WTC11 (cell line): Measurements from ENCODE around the gene TPTE2.

Experiments used
- ZNF263 ChIP-seq: sonication (generic); formaldehyde crosslinking; IDR thresholded peaks from 2 replicates; pipeline ENCODE4 v1.8.1; 2022; ENCODE audit warnings: low read depth, mild to moderate bottlenecking, moderate library complexity, missing genetic modification reagents
- TF ChIP-seq, protein P1 (sequence below): fragments of 200-600 bp; IDR thresholded peaks from 2 replicates; pipeline ENCODE4 v1.8.0; 2022; ENCODE audit warnings: antibody characterized with exemption

DNA sequence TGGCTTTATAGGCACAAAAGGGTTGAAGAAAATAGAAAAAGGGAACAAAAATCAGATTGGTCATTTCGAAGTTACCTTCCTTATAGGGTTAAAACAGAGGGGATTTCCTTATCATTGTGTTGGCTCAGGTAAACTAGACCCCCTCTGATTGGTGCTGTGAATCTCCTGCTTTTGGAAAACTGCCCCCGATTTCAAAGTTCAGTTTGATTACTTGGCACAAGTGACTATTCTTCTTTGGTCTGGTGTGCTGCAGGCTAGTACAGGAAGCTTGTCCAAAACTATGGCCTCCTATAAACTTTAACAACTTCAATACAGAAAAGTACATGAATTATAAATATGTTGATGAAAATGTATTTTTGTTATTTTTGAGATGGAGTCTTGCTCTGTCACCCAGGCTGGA is 13.9 kb upstream of the TPTE2 start:
- TF ChIP-seq, protein P1, sequence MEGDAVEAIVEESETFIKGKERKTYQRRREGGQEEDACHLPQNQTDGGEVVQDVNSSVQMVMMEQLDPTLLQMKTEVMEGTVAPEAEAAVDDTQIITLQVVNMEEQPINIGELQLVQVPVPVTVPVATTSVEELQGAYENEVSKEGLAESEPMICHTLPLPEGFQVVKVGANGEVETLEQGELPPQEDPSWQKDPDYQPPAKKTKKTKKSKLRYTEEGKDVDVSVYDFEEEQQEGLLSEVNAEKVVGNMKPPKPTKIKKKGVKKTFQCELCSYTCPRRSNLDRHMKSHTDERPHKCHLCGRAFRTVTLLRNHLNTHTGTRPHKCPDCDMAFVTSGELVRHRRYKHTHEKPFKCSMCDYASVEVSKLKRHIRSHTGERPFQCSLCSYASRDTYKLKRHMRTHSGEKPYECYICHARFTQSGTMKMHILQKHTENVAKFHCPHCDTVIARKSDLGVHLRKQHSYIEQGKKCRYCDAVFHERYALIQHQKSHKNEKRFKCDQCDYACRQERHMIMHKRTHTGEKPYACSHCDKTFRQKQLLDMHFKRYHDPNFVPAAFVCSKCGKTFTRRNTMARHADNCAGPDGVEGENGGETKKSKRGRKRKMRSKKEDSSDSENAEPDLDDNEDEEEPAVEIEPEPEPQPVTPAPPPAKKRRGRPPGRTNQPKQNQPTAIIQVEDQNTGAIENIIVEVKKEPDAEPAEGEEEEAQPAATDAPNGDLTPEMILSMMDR = no peak
- TF ChIP-seq ZNF263 (CRISPR knock-in tag) = no peak
